MM.1S (cell line): ENCODE measurements around the gene PAEP.

ENCODE experiments used
- CTCF ChIP-seq: fragments of 300-600 bp; sonication (generic); IDR thresholded peaks from 2 replicates; pipeline ENCODE4 v1.5.1; 2016; ENCODE audit warnings: antibody characterized with exemption, low read length, mixed read lengths
- EZH2 ChIP-seq: fragments of 300-600 bp; sonication (generic); optimal IDR thresholded peaks from 2 replicates; pipeline ENCODE3; 2017; ENCODE audit warnings: low read depth, mild to moderate bottlenecking, antibody characterized with exemption, low read length, mixed read lengths
- EZH2phosphoT487 ChIP-seq: fragments of 300-600 bp; sonication (generic); IDR thresholded peaks from 2 replicates; pipeline ENCODE4 v1.6.1; 2018; ENCODE audit warnings: antibody characterized with exemption, low read length

- no peak for TF ChIP-seq CTCF
- TF ChIP-seq EZH2, result no peak
- no peak for TF ChIP-seq EZH2phosphoT487
Observed at GRCh38 chr9:135523521-135524129, 37.9 kb upstream of the PAEP start.
